ENCODE data around the gene LAMC2.

LAMC2 gene

DNA sequence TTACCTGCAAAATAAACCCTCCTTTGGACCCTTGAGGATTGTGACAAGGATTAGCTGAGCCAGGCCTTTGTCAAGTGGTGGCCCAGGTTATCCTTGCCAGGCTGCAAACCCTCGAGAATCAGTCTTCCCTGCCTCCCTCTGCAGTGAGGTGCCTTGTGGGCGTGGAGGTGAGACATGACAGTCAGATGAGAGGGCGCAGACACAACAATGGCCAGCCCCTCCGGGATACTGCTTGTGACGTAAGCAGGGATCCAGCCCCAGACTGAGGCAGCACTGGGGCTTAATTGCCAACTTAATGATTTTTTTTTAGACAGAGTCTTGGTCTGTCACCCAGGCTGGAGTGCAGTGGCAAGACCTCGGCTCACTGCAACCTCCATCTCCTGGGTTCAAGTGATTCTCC, 104.6 kb downstream of the LAMC2 start:
- no peak for DNase-seq

DNA sequence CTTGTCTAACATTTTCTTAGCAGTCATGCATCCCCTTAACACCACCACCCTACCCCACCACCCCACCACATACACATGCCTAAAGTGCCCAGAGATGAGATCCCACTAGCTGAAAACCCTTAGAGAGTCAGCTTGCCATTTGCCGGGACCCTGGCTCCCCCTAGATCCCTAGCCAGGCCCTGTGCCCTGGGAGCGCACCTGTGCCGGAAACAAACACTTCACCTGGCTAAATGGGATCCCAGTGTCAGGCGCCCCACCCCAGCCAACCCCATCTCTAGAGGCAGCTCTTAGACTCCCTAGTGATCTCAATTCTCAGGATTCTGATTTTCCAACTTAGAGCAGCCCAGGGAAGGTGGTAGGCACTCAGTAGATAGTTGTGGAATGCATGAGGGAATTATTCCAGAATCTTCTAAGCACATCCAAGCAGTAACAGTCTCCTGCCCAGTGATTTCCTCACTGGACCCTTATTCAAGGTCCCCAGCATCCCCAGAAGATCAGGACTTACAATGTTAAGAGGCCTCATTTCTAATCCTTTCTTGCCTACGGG, 105.2 kb downstream of the LAMC2 start:
- no peak for DNase-seq

DNA sequence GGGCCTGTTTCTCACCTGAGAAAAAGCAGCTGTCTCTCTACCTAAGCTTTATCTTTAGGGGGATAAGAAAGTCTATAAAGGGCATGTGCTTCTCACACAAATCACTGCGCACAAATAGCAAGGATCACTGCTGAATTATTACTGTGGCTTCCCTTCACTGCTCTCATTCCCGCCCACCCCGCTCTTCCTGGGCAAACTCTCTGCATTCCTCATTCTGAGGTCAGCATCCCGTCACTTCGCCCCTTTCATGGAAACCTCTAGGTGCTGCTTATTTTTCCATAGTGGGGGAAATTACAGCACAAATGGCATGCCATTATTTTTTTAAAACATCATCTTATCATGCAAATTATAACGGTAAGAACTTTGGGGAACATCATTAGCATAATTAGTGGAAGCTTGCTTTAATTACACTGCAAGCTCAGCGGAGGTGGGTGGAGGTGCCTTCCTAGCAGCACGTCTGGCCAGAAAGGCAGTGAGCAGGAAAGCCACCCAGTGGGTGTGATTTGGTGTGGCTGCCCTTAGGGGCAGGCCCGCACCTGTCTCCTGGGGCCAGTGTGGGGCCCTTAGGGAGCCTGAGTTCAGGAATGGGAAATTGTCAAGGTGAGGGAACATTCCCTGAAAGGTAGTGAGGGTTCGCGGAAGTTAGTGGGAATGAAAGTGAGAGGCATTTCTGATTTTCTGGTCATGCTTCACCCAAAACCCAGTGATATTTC, 105.9 kb downstream of the LAMC2 start:
- no peak for DNase-seq

DNA sequence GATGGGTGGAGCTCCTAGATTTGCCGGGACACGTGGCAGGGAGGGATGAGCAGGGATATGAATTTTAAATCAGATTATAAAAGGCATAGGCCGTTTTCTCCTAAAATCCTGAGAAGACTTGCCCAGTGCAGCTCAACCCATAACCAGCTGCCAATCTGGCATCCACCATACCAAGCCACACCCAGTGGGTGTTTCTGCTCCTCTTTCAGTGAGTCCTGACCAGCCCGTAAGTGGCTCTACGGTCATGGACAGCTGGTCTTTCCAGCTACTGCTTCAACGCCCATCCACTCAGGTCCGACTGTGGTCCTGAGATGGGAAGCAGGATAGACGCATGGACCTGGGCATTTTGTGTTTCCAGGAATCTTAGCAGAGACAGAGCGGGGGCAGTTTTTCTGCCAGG, 107.2 kb downstream of the LAMC2 start:
- DNase-seq, result no peak

DNA sequence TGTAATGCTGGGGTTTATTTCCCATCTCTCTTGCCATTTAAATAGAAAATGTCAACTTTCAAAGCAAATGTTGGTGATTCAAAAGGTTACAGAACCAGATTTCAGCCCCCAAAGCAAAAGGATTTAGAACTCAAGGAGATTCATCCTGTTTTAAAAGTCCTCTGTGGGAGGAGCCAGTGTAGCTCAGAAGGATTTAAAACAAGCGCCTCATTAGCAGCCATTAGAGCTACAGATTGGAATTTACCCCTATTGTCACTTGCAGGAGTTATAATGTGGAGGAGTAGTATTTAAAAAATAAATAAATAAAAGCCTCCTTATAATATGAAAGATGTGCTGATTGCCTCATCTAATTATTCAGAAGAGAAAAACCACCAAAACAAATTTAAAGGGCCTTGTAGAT, 107.8 kb downstream of the LAMC2 start:
- DNase-seq, result no peak
